Right hindlimb (tissue), 1 donor: ENCODE data around the gene TECTA.
"Not testable (repeated sequence)": the region's sequence is repeated elsewhere in the genome, so short reads cannot be mapped to it uniquely, and the experiment has no call there.

Experiments
- DNase-seq: peaks from one replicate; pipeline ENCODE4 v3.0.0-alpha.2; 2018

TECTA gene

GRCh38 chr11:121099364-121099763 is 1.7 kb upstream of the TECTA start:
- DNase-seq = no peak

- no peak for DNase-seq
These were observed 1.2 kb upstream of the TECTA start for GRCh38 chr11:121099885-121100284.

DNA sequence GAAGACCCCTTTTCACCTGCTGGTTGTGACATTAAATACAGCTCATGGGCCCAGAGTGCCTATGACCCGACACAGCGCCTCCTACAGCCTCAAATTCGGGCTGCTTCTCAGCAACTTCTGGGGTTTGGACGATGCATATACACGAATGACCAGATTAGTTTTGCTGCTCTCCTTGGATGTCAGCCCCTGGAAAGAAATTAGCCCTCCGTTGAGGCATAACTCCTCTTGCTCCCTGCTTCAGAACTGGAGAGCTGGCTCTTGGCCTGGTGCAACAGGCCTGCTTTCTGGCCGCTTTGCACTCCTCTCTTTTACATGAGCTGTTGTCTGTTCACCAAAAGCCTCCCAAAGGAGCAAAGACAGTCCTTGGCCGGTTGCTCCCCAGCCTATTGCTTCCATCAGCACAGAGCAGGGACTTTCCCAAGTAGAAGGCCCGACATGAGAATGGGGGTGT is 3.3 kb downstream of the TECTA start:
- peak; percentile 73 for DNase-seq

DNA sequence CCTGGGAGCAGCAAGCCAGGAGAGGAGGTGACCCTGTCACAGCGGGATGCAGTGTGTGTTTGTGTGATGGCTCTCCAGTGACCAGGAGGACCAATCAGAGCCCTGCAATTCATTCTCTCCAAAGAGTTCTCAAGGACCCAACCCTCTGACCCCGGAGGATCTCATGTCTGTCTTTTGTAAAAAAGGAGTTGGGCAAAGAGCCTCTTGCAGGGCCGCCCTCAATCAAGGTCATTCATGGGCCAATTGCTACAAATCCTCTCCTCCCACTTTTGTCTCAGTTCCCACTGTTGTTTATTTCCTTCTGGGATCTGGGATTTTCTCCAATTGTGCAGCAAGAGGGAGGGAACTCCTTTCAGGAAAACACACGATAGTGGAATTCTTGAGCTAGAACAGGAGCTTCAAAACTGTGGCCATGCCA is 4.0 kb downstream of the TECTA start:
- peak; percentile 84 for DNase-seq

DNA sequence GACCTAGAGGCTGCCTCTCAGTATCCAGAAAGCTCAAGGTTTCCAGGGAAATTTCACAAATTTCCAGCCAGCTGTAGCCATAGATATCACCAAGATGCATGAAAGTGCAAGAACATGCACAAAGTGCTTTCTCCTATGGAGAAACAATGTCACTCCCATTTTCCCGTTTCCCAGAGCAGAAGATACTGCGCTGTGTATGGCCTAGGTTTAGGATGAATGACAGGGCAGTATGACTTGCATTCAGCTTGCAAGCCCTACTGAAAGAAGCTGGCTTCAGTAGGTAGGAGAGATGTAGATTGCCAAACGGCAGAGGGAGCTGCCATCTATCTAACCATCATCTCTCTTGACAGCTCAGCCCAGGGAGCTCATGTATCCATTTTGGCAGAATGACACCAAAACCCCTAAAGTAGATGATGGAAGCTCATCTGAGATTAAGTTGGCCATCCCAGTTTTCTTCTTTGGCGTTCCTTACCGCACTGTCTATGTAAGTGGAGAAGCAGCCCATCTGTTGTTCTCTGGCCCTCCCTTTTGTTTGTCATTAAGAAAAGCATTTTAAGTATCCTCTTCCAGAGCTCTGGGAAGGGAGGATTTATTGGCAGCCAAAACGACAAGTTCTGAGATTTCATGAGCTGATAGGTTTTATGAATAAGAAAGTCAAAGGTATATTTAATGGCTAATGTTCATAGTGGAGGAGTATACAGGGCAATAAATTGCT is 4.6 kb downstream of the TECTA start:
- no peak for DNase-seq

- no peak for DNase-seq
These were observed 5.8 kb downstream of the TECTA start for GRCh38 chr11:121106812-121107211.

- DNase-seq = no peak
These were observed 7.4 kb downstream of the TECTA start for GRCh38 chr11:121108413-121108812.

- DNase-seq = no peak
These were observed 8.4 kb downstream of the TECTA start for GRCh38 chr11:121109471-121109870.

GRCh38 chr11:121109916-121110586 is 9.0 kb downstream of the TECTA start:
- no peak for DNase-seq

- DNase-seq = no peak
These were observed 10.1 kb downstream of the TECTA start for GRCh38 chr11:121110871-121111724.

DNA sequence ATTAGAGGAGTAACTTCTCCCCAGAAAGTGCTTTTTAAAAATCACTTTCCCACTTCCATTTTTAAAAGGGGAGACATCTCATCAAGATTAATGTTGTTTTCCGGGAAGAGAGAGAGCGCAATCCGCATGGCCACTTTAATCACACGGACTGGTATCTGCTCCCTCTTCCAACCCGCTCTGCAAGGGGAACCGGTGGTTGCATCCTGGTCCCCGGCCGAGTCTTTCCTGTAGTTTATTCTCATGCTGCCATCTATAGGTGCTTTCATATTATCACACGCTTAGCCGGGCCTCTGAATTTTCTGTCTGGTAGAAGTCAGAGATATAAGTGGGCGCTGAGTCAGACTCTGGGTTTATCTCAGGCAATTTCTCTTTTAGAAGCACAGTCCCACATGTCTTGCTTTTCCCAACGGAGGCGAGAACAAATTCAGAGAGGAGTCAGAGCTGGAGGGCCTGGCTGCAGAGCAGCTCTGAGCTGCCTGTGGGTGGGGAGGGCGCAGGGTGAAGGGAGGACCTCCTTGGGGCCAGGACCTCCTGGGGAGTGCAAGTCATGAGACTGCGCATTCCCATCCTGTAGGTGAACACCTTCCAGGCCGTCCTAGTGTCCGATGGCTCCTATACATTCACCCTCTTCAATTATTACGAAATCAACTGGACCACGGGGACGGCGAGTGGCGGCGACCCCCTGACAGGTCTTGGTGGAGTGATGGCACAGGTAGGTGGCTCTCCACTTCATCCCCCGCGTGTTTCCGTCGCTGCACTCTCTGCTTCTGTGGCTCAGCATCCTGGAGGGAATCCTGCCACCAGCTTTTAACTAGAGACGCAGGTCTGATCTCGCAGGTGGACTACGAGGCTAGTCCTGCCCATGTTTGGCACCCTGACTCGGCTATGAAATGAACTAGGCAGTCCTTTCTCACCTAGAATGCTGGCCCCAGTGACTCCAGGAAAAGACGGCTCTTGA is 11.7 kb downstream of the TECTA start:
- DNase-seq = peak; percentile 63

DNA sequence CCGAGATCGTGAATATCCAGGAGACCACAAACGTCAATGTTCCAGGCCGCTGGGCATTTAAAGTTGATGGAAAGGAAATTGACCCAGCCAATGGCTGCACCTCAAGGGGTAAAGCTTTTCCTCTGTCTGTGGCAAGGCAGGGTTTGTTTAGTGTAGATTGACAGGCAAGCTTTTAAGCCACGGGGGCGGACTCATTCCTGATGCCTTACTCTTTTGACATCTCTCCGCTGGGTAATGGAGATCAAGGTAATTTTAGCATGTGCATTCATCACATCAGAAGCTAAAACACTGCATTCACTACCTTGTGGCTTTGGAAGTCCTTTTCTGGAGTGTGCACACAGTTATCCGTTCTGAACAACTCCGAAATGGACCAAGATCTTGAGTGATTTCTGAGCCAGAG is 12.6 kb downstream of the TECTA start:
- no peak for DNase-seq

GRCh38 chr11:121115024-121115423 is 14.0 kb downstream of the TECTA start:
- DNase-seq = not testable (repeated sequence)

GRCh38 chr11:121117788-121118187 is 16.7 kb downstream of the TECTA start:
- DNase-seq = no peak

GRCh38 chr11:121119440-121119839 is 18.4 kb downstream of the TECTA start:
- DNase-seq = no peak

DNA sequence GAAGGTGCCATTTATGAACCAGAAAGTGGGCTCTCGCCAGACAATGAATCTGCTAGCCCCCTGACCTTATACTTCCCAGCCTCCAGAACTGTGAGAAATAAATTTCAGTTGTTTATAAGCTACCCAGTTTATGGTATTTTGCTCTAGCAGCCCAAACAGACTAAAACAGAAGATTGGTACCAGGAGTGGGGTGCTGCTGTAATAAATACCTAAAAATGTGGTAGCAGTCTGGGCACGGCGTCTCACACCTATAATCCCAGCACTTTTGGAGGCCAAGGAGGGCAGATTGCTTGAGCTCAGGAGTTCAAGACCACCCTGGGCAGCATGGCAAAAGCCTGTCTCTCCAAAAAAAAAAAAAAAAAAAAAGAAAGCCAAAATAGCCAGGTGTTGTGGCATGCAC is 21.3 kb downstream of the TECTA start:
- no peak for DNase-seq

GRCh38 chr11:121123496-121124069 is 22.5 kb downstream of the TECTA start:
- no peak for DNase-seq

DNA sequence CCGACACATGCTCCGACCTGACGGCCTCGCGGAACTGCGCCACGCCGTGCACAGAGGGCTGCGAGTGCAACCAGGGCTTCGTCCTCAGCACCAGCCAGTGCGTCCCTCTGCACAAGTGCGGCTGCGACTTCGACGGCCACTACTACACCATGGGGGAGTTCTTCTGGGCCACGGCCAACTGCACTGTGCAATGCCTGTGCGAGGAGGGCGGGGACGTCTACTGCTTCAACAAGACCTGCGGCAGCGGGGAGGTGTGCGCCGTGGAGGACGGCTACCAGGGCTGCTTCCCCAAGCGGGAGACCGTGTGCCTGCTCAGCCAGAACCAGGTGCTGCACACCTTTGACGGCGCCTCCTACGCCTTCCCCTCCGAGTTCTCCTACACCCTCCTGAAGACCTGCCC is 26.8 kb downstream of the TECTA start:
- no peak for DNase-seq

- no peak for DNase-seq
These were observed 28.6 kb downstream of the TECTA start for GRCh38 chr11:121129362-121130340.

- DNase-seq = no peak
These were observed 30.6 kb downstream of the TECTA start for GRCh38 chr11:121131656-121132055.
